GM21576 (cell line): ENCODE data around the gene JAZF1.
"Not testable (repeated sequence)": the region's sequence is repeated elsewhere in the genome, so short reads cannot be mapped to it uniquely, and the experiment has no call there.

Source experiments
- ATAC-seq: cut with Tn5 transposase; IDR thresholded peaks from one replicate; pipeline ENCODE4 v1.9.1; 2021; ENCODE audit warnings: mild to moderate bottlenecking, moderate library complexity; ENCODE audit not compliant: unreplicated experiment

The JAZF1 gene

DNA sequence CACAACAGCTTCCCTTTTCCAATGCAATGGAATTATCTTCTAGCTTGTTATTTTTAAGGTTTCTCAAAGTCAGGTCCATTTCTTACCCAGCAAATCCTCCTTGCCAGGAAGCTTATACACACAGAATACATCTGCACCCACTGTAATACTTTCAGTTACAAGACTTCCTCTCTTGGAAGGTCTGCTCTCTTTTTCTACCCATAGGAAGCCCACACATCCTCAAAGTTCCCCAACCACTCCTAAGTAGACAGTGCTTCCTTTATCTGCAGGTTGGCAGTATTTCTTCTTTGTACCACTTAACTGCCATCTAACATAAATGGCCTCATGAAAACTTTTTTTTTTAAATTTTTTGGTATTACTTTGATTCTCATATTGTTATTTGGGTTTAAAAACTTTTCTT, 285.0 kb downstream of the JAZF1 start:
- ATAC-seq, result no peak

- peak; percentile 100 for ATAC-seq
Observed at GRCh38 chr7:27890205-27890849, 290.3 kb downstream of the JAZF1 start.

DNA sequence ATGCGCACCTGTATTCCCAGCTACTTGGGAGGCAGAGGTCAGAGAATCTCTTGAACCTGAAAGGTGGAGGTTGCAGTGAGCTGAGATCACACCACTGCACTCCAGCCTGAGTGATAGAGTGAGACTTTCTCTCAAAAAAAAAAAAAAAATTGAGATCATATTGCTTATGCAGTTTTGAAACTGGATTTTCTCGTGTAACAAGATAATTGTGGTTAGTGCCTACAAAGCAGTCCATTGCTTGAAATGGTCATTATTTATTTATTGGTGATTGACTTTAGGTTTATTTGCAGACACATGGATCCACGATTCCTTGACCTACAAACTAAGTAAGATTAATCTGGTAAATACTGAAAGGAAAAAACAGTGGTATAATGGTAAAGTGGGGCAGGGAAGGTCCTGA, 290.8 kb downstream of the JAZF1 start:
- no peak for ATAC-seq

GRCh38 chr7:27888736-27889135, 291.9 kb downstream of the JAZF1 start:
- no peak for ATAC-seq

DNA sequence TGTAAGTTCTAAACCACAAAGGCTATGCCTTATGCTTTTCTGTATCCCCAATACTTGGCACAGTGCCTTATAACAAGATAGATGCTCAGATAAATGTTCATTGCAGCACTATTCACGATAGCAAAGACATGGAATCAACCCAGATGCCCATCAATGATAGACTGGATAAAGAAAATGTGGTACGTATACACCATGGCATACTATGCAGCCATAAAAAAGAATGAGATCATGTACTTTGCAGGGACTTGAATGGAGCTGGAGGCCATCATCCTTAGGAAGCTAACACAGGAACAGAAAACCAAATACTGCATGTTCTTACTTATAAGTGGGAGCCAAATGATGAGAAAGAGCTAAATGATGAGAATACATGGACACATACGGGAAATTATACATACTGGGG, 293.9 kb downstream of the JAZF1 start:
- ATAC-seq, result not testable (repeated sequence)

DNA sequence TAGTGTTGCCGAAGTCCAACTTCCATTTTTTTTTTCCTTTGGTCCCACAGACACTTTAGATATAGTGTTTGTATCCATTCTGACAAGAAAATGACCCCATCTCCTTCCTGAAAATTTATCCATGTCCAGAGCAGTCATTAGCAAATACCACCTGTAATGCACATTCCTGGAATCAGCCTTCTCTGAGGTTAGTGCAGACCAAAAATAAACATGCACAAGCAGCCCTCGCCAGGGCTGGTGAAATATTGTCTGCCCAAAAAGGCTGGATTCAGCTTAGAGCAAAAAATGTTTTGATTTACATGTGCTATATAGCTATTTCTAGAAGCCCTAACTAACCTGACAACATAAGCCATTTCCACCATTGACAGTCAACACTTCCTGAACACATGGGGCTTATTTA, 294.9 kb downstream of the JAZF1 start:
- no peak for ATAC-seq

DNA sequence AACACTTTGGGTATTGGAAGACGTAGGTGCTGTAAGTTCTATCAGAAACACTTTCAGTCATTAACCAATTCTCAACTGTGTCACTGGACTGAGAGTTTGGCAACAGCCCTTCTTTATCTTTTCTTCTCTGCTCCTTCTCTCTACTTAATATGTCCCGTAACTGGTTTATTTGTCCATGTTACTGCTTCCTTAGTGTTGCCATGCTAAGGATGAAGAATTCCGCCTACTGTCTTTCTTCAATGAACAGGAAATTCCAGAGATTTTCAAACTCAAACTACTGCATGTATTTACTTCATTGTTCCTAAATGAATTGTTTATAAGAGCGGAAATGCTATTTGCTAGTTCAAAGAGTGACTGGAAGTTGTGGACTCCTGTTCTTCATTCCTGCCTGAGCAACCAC, 296.9 kb downstream of the JAZF1 start:
- ATAC-seq, result no peak

- ATAC-seq, result no peak
Observed at GRCh38 chr7:27876756-27877155, 303.8 kb downstream of the JAZF1 start.

- ATAC-seq, result no peak
Observed at GRCh38 chr7:27875832-27876231, 304.8 kb downstream of the JAZF1 start.

DNA sequence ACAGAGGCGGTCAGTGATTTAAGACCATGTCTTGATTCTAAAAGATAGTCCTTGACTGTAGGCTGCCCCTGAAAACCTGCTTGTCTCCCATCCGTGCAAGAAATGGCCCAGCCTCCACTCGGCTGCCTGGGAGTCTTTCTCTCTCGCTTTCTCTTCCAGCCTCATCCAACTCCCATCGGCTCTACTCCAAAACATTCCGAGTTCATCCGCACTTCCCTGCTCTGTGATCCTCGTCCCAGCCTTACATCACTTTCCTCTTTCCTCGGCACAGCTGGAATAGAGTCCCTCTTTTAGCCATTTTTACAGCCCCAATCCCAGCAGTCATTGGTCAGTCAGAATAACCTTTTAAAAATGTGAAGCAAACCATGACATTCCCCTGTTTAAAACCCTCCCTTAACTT, 305.5 kb downstream of the JAZF1 start:
- ATAC-seq, result no peak

DNA sequence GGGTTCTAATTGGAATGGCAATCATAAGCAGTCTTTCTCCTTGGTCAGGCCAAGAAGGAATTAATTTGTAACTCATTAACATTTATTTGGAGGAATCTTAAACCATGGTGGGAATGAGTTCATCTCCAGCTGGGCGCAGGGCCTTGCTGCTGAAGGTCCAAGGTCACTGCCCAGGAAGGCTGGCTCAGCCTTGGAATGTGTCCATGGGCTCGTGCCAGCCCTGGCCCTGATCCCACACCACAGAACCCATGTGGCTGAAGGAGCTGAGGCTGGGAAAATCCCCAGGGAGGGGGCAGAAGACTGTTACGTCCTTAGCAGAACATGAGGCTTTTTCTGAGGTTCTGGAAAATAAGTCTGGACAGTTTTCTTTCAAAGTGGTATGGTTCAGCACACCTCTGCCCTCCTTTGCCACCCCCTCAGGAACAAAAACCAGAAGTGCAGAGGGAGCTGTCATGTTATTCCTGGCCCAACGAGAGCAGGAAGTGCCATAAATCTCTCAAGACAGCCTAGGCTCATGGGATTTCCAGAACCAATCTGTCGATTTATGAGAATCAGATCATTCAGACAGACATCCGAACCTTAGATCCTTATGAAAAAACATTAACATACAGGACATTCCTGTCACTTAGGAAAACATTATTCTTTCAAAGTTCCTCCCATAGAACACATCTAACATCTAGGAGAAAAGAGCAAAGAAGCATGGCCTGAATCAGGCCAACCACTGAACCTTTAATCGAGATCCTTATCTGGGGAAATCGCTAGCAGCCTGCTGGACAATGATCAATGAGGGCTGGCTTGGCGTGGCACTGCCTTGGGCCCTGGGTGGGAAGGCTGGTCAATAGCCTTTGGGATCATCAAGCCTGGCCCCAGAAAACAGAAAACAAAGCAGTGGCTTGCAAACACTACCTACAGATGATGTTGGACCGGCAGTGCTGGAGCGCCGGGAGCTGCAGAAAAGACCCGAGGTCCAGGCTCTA, 306.3 kb downstream of the JAZF1 start:
- no peak for ATAC-seq

GRCh38 chr7:27872356-27873275, 308.0 kb downstream of the JAZF1 start:
- ATAC-seq, result no peak

DNA sequence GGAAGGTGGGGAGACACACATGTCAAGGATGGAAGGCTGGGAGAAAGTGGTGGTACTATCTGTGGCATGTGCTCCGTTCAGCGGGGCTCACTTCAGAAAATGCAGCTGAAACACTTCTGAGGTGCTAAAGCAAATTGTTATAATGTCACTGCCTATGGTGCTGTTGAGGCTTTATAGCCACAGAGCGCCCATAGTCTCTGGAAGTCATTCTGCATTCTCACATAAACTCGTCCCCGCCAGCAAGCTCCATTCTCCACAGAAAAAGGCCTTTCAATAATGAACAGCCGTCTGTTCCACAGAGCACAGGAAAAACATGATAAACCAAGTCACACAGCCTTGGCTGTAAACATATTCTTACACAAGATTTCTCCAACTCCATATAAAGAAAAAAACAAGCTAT, 308.7 kb downstream of the JAZF1 start:
- ATAC-seq, result no peak

DNA sequence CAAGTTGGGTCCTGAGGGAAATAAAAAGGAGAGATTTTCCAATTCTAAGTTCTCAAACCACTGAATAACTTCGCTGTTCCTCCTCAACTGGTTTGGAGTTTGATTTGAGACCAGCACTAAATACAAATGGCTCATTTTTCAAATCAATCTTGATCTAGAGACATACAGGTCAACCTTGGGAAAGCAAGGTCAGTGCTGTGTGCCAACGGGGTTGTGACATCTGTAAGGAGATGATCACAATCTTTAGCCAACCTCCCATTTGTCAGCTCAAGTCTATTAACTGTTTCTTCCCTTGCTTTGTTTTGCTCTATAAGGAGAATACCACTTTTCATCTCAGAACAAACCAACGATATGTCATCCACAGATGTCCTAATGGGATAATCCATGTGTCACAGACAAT, 309.5 kb downstream of the JAZF1 start:
- no peak for ATAC-seq

GRCh38 chr7:27870595-27870994, 310.0 kb downstream of the JAZF1 start:
- ATAC-seq, result no peak

- no peak for ATAC-seq
Observed at GRCh38 chr7:27869056-27869455, 311.5 kb downstream of the JAZF1 start.

- ATAC-seq, result no peak
Observed at GRCh38 chr7:27868131-27868550, 312.5 kb downstream of the JAZF1 start.

GRCh38 chr7:27866828-27867672, 313.5 kb downstream of the JAZF1 start:
- no peak for ATAC-seq

- no peak for ATAC-seq
Observed at GRCh38 chr7:27866256-27866655, 314.3 kb downstream of the JAZF1 start.

DNA sequence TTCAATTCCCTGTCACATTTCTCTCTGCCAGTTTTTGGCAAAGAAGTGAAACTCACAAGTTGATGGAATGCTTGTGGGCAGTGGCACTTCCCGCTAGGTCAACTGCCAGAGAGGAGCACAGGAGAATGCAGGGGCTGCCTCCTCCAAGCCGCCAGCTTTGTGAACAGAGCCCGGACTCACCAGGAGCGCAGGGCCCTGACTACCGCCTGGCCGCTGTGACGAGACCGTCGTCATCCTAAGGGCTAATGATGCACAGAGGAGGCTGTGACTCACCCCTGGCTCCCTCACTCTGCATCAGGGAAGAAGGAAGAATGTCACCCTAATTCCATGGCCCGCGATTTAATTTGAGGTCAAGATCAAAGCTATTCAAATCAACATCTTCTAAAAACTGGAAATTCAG, 316.7 kb downstream of the JAZF1 start:
- ATAC-seq, result no peak
